Stimulated activated CD4-positive, alpha-beta T cell treated with anti-CD3 and anti-CD28 coated beads, Interleukin-1b, Interleukin-23, amount 100 ng/mL, for 1 hour (primary cell): Measurements from ENCODE around the gene ARL2BP.

Experiments
- DNase-seq, 2 donors: peaks; one replicate each; pipeline ENCODE4 v3.0.0-alpha.2; 2020; ENCODE audit warnings: low read depth in 2 of 2

ARL2BP gene

DNA sequence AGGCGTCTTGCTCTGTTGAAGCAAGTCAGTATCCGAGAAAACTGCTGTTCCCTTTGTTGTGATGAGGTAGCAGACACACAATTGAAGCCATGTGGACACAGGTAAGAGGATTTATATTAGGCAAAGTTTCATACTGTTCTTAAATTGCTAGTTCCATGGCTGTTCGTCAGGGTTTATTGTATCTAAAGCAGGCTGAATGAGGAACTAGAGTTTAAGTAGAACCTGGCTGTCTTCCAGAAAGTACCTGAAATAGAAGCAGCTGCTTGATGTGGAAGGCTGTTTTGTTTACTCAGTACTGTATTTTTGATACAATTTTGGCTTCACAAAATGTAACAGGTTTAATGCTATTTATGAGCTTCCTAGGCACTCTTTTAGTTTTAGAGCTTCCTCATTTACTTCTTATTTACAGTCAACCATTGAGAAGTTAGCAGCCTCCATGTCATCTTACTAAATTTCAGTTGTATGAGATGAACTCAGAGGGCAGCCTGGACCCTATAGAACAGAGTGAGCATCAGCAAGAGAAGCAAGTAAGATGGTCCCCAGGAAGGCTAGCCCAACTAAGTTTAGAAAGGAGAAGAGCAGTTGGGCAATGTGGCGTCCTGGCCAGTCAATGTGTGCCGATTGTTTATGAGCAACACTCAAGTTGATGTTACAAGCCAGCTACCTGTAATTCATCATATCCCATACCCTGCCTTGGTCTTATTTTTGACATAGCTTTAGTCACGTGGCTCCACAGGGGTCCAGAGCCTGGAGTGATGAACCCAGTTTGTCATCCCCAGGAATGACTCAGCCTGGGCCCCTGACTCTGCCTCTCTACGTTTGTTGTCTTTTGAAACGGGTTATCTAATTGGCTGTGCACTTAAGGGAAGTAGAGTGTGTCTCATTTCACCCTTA lies 9.7 kb upstream of the ARL2BP start:
- no peak for DNase-seq

DNA sequence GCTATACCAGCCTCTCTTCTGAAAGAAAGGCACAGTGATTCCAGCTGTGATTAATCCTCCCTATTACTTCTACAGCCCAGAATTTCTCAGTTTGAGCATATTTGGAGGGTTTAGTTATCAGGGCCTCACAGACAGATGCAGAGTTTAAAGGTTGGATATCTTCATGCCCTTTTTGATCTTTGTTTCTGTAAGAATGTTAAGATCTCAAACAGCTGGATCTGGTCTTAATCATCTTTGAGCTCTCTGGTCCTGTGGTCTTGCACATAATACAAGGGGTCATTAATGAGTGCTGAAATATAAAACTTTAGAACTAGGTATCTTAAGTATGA lies 9.1 kb upstream of the ARL2BP start:
- no peak for DNase-seq

GRCh38 chr16:57238682-57239081 lies 6.4 kb upstream of the ARL2BP start:
- DNase-seq: no peak

DNA sequence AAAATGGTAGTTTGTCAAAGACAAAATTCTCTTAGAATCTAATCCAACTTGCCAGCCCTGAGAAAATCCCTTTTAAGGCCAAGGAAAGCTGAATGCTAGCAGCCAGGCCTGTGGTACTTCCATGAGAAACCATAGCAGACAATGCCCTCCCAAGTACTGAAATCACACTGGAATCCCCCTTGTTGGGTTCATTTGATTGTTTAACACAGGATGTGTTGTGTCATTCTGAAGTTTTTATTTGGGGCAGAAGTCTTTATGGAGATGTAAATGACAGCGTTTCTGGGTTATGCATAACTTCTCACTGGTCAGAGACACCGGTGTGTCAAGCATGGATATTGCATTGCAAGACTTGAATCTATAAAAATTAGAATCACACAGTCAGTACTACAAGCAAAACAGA lies 6.0 kb upstream of the ARL2BP start:
- DNase-seq: no peak

DNA sequence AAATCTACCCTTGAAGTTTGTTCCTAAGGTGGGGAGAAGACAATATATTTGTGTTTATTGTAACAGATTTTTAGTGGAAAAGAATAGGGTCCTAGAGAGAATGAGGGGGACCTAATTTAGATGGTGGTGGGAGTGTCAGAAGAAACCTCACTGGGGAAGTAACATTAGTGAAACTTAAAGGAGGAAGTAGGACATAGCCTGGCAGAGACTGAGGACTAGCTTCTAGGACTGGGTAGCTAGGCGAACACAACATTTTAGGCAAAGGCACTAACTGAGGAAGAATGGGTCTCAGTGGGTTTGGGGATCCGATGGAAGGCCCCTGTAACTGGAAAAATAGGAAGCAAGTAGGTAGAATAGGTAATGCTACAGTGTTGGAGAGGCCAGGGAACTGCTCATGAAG lies 4.2 kb upstream of the ARL2BP start:
- DNase-seq: no peak

GRCh38 chr16:57242650-57243049 lies 2.4 kb upstream of the ARL2BP start:
- DNase-seq: no peak

DNA sequence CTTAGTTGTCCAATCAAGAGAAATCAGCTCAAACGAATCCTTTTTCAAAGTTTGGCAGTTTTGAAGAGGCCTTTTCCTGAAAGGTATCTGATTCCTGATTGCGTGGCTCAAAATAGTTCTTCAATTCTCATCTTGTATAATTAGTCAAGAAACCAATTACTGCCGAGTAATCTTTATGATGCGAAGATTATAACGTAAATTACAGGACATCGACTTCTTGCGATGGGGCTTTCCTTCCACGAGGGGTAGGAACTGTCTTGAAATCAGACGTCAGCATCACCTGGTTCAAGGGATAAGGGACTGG lies 644 bp upstream of the ARL2BP start:
- DNase-seq: no peak

DNA sequence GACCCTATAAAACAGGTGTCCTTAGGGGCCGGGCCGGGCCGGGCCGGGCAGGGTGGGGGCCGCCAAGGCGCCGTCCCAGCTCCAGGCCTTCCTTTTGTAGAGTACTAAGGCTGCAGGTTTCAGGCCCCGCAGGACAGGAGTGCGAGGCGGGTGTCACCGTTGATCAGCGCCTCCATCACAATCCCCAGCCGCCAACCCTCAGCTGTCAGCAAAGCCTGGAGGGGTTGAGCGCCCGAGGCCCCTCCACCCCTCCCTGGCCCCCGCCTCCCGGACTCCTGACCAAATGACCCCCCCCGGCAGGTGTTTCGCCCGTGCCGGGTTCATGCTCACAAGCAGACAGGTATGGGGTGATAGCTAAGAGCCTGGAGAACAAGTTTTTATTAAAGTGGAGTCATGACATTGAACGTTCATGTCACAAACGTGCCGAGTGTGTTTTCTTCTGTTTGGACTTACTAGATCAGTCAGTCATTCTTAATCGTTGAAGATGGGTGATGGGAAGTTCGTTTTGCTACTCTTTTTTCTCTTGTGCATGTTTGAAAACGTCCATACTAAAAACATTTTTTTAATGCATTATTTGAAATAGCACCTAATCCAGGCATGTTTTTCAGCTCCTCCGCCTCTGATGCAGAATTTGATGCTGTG lies 534 bp downstream of the ARL2BP start:
- DNase-seq: no peak

DNA sequence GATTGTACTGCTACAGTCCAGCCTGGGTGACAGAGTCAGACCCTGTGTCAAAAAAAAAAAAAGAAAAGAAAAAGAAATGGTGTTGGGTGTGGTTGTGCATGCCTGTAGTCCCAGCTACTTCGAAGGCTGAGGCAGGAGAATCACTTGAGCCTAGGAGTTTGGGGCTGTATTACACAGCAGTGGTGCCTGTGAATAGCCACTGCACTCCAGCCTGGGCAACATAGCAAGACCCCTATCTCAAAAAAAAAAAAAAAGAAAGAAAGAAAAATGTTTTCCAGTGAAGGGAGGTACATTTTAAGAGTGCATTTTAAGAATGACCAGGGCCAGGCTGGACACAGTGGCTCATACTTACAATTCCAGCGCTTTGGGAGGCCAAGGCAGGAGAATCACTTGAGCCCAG lies 6.3 kb downstream of the ARL2BP start:
- DNase-seq: no peak

- DNase-seq: no peak
Observed at GRCh38 chr16:57252148-57252721, 7.2 kb downstream of the ARL2BP start.

GRCh38 chr16:57253466-57253865 lies 8.4 kb downstream of the ARL2BP start:
- no peak for DNase-seq

GRCh38 chr16:57255686-57256415 lies 10.8 kb downstream of the ARL2BP start:
- no peak for DNase-seq

DNA sequence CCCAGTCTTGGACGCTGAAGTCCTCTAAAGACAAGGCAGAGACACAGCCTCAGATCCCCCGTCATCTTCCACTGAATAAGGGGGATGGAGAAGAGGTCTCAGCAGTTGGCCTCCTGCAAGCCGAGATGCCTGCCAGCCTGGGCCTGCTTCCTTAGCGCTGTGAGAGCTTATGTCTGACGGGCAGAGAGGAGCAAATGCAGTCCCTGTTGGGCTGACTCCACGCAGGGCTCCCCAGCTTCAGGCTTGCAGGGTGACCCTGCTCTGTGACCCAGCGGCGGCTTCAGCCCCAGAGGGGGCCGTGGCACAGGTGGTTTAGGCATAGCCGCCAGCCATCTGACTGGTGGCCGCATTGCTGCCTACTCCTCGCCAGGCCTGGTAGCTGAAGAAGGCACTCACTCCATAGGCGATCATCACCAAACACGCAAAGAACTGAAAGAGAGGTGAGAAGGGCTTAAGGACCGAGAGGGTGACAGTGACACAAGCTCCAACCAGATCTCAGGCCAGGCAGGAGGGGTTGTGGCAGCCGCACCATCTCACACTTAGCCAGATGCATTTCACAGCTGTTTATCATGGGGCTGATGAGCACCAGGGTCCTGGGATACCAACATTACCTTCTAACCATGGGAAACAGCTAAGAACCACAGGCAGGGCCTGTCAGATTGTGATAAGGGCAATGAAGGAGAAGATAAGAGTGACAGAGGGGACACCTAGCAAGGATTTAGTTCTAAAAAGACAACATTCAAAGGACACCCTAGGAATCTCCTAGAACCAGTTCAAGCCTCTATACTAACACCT lies 11.7 kb downstream of the ARL2BP start:
- DNase-seq: no peak

DNA sequence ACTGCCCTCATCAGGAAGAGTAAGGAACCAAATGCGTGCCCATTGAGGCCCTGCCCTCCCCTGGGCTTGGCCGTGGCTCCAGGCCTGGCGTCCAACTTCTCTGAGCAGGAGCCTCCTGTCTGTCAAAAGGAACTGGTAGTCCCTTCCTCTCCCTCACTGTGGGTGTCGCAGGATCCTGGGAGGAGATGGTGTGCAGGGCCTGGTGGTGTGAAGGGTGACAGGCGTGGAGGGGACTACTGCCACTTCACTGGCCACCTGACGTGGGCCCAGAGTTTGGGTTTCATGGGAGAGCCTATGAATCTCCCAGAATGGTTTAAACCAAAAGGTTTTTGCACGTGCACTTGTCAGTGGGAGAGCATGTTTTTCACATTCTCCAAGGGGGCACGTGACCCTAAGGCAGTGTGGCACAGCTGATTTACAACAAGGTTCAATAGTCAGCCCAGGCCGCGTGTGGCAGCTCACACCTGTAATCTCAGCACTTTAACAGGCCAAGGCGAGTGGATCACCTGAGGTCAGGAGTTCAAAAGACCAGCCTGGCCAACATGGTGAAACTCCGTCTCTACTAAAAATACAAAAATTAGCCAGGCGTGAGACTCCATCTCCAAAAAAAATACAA lies 12.5 kb downstream of the ARL2BP start:
- no peak for DNase-seq

- DNase-seq: no peak
Observed at GRCh38 chr16:57258226-57258909, 13.3 kb downstream of the ARL2BP start.

DNA sequence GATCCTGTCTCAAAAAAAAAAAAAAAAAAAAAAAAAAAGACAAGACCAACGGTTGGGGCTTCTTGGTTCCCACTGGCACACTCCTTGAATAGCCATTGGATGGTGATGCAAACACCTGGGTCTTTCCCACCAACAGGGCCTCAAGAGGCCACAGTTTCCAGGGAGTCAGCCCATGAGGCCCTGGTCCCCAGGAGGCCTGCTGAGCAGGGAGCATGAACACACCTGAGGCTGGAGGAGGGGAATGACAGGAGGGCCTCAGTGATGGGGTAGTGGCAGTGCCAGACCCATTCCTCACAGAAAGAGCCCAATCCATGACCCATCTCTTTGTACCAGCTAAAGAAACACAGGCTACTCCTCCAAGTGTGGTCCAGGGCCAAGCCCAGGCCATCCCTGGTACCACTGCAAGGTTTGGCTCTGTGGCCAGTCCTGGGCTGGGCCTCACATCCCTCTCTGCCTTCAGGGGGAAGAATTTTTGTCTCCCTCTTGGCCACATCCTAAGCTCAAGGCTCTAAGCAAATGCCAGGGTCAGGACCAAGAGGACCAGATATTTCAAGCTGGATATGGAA lies 13.9 kb downstream of the ARL2BP start:
- no peak for DNase-seq

DNA sequence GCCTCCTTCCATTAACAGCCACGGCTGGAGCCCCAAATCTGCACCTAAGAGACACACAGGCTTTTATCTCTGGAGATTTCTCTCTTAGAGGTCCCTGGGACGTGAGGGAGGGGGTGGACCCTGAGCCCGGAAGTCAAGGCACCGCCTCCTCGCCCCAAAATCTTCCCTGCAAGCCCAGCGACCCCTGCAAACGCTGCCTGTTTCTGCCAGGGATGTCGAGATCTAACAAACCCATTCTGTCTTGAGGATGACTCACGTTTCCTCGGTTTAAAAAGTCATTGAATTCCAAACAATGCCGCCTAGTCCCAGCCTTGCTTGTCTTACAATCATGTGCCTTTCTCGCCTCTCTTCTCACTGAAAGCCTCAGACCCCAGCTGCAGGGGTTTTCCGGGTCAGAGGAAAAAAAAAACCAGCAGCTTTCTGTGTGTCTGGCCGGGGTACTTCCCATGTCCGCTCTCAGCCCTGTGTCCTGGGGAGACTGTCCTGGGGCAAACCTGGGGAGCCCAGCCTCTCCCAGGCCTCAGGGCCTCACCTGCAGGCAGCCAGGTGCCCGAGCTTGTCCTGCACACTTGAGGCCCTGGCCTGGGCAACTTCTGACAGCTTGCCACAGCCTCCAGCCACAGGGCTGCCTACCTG lies 15.4 kb downstream of the ARL2BP start:
- DNase-seq: no peak

DNA sequence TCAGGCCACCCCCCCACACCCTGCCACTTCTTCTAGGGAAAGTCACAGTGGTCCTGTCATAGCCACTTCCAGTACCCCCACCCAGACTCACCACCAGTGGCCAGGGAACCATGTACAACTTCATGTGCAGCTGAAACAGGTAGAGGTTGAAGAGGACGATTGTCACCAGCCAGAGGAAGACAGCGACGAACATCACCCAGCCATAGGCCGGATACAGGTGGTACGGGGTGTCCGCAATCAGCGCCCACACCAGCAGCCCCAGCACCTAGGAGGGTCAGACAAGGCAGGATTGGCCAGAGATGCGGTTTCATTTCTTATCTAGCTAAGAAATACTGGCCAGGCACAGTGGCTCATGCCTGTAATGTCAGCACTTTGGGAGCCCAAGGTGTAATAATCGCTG lies 16.7 kb downstream of the ARL2BP start:
- DNase-seq: no peak

DNA sequence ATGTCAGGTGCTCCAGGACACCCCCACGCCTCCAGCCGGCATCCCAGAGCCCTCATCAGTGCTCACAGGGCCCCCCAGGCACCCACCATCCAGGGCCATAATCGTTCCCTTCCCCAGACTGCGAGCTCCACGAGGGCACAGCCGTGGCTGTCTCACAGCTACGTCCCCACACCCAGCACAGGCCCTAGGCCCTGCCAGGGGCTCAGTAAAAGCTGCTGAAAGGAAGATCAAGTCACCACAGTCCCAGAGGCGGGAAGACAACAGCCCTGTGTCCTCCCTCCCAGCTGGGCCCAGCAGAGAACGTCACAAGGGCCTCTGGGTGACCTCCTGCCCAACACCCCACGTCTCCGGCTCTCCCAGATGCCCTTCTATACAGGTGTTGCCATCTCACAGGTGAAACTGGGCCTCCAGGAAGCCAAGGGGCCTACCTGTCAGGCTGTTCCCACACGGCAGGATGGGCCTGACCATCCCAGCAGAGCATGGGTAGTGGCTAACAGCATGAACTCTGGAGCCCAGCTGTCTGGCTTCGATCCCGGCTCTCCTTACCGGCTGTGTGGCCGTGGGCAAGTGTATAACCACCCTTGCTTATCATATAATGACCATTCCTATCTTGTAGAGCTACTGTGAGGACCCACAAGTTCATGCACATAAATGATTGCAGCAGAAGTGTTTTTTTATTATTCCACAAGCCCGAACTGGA lies 17.9 kb downstream of the ARL2BP start:
- no peak for DNase-seq
